ENCODE results near the gene SLC6A16.
"Not testable (repeated sequence)": the region's sequence is repeated elsewhere in the genome, so short reads cannot be mapped to it uniquely, and the experiment has no call there.

SLC6A16 gene

DNA sequence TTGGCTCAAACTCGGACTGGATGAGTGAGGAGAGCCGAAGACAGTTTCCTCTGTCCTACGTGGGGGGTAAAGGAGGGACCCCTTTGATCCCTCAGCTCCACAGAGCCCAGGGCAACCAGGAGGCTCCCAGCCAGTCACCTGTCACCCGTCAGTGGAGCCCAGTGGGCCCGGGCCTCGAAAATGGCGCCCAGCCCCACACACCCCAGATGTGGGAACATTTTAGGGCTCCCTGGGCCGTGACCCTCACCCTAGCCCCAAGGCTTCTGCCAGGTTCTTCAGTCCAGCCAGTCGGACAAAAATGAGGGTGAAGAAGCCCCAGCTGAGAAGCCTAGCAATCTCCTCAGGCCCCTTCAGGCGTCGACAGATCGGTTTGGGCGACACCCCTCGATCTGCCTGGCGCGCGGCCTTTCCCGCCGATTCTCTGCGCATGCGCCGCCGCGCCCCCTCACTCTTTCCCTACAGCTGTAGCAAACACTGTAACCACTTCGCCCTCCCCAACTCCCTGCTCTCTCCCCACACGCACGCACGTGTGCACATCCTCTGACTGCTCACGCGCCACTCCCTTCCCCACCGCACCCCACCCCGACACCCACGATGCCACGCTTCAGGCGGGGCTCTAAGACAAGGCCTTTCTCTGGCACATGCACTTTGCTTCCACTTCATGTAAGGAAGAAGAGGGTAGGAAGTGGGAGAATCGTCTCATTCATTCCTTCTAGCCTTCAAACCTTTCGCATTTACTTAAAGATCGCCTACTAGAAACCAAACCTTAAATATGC, at the start of gene SLC6A16:
Gene SLC6A16, minus strand, starts transcription at position 391 of the 776 bp plus-strand sequence. CDS start 13,844 bp downstream, outside the sequence.
- DNase-seq (ENCODE audit: low spot score): no peak
- TF ChIP-seq, protein P1, sequence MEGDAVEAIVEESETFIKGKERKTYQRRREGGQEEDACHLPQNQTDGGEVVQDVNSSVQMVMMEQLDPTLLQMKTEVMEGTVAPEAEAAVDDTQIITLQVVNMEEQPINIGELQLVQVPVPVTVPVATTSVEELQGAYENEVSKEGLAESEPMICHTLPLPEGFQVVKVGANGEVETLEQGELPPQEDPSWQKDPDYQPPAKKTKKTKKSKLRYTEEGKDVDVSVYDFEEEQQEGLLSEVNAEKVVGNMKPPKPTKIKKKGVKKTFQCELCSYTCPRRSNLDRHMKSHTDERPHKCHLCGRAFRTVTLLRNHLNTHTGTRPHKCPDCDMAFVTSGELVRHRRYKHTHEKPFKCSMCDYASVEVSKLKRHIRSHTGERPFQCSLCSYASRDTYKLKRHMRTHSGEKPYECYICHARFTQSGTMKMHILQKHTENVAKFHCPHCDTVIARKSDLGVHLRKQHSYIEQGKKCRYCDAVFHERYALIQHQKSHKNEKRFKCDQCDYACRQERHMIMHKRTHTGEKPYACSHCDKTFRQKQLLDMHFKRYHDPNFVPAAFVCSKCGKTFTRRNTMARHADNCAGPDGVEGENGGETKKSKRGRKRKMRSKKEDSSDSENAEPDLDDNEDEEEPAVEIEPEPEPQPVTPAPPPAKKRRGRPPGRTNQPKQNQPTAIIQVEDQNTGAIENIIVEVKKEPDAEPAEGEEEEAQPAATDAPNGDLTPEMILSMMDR (IDR thresholded peaks at IDR 0.05; ENCODE audit: extremely low read depth, missing control alignments): no peak

DNA sequence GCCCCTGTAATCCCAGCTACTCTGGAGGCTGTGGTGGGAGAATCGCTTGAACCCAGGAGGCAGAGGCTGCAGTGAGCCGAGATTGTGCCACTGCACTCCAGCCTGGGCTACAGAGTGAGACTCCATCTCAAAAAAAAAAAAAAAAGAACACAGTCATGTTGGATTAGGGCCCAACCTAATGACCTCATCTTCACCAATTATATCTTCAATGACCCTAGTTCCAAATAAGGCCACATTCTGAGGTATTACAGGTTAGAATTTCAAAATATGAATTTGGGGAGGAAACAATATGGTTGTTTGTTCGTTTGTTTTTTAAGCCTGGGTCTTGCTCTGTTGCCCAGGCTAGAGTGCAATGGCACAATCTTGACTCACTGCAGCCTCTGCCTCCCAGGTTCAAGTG, 48.2 kb upstream of the SLC6A16 start:
- DNase-seq (ENCODE audit: low spot score): not testable (repeated sequence)

DNA sequence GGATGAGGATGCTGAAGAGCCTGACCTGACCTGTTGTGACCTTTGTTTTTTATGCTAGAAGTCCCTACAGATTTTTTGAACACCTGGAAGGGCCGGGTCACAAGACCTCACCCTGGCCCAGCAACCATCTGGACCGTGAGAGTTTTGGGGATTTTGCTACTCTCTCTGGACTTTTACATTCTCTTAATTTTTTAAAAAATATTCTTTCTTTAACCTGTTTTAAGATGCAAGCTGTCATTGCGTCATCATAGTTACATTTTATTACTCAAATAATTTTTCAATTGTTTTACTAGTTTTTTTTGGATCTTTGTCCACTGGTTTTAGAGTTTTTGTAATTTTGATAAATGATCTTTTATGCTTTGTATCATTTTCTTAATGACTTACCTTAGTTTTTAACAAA, 46.2 kb upstream of the SLC6A16 start:
- DNase-seq (ENCODE audit: low spot score): no peak
- TF ChIP-seq, protein P1 (IDR thresholded peaks at IDR 0.05; ENCODE audit: extremely low read depth, missing control alignments): no peak

DNA sequence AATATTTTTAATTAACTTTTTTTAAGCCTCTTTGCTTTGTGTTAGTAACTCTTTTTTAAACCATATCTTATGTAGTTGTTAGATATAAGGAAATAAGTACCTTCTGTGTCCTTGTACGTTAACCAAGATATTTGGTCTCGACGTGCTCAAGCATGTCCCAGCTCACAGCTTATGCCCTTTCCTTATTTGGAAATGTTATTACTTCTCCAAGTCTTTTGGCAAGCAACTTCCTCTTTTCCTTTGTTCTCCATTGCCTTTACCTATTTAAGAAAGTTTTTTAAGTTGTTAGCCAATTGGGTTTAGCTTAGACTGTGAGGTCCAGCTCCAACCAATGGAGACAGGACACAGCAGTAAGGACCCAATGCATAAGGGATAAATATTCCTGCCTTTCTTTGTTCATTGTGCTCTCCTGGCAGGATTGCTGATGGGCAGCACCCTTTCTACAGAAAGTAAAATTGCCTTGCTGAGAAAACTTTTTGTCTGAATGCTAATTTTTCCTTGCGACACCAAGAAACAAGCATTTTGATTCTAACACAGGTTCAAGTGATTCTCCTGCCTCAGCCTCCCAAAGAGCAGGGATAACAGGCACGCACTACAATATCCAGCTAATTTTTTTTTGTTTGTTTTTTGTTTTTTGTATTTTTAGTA, 43.8 kb upstream of the SLC6A16 start:
- TF ChIP-seq, protein P1 (IDR thresholded peaks at IDR 0.05; ENCODE audit: extremely low read depth, missing control alignments): no peak
- no peak for DNase-seq (ENCODE audit: low spot score)

DNA sequence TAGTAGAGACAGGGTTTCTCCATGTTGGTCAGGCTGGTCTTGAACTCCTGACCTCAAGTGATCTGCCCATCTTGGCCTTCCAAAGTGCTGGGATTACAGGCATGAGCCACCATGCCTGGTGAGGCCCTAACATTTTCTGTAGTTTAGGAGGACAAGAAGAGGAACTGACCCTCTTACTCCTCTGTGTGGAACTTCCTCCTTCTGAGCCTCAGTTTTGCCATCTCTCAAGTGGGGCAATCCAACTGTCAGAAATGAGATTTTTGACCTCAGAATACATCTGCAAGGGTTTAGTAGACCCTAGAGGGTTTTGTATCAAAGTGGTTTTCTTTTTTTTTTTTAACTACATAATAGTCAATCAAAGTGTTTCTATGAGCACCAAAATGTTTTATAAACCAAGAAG, 41.1 kb upstream of the SLC6A16 start:
- TF ChIP-seq, protein P1 (IDR thresholded peaks at IDR 0.05; ENCODE audit: extremely low read depth, missing control alignments): no peak
- no peak for DNase-seq (ENCODE audit: low spot score)

DNA sequence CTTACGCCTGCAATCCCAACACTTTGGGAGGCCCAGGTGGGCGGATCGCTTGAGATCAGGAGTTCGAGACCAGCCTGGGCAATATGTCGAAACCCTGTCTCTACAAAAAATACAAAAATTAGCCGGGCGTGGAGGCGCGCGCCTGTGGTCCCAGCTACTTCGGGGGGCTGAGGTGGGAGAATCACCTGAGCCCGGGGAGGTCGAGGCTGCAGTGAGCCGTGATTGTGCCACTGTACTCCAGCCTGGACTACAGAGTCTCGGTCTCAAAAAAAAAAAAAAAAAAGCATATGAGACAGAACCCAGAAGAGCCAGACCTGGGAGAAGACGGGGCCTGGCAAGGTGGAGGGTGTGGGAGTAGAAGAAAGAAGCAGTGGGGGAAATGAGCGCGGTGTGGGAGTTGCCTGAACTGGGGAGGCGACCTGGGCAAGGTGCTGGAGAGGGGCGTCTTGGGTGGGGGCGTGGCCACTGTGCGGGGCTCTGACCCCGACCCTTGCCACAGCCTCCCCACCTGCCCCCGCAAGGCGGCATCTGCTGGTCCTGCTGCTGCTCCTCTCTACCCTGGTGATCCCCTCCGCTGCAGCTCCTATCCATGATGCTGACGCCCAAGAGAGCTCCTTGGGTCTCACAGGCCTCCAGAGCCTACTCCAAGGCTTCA, 39.2 kb upstream of the SLC6A16 start:
- DNase-seq (ENCODE audit: low spot score): no peak
- TF ChIP-seq, protein P1 (IDR thresholded peaks at IDR 0.05; ENCODE audit: extremely low read depth, missing control alignments): no peak

DNA sequence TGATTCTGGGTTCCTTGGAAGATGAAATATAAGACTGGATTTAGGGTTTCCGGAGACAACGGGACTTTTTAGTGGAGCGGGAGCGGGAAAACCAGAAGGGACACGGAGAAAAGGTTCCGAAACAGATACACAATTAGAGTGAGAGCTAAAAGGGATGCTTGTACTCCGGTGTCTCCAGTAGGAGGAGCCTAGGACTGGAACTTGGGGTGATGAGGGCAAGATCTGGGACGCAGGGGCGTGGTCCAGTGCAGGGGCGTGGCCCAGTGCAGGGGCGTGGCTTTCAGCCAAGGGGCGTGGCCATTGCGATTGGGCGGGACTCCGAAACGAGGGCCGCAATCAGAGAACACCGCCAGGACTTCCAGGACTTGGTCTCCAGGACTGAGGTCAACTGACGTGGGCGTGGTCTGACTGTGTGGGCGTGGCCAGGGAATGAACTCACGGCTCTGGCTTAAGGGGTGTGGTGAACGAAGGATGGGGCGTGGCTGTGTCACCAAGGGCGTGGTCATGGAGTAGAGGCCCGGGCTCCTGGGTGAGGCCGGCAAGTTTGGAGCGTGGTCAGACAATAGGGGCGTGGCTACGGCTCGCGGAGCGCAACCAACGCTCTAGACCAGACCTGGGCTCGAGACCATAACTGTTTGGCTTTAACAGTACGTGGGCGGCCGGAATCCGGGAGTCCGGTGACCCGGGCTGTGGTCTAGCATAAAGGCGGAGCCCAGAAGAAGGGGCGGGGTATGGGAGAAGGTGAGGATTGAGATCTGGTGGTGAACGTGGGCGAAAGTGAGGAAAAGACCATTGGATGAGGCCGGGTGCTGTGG, 38.5 kb upstream of the SLC6A16 start, which contains the start of gene DKKL1:
Gene DKKL1, plus strand, starts transcription at position 610 of the 815 bp plus-strand sequence. Its CDS starts 122 bp downstream, at position 732.
- TF ChIP-seq, protein P1 (IDR thresholded peaks at IDR 0.05; ENCODE audit: extremely low read depth, missing control alignments): no peak
- peak; percentile 92 for DNase-seq (ENCODE audit: low spot score)

All from GM20000 (cell line).